Measurements from ENCODE around the gene OSBPL9.

- TF ChIP-seq EZH2 (IDR thresholded peaks at IDR 0.05; ENCODE audit: low read depth, unreplicated experiment) = no peak
- TF ChIP-seq, protein P1, sequence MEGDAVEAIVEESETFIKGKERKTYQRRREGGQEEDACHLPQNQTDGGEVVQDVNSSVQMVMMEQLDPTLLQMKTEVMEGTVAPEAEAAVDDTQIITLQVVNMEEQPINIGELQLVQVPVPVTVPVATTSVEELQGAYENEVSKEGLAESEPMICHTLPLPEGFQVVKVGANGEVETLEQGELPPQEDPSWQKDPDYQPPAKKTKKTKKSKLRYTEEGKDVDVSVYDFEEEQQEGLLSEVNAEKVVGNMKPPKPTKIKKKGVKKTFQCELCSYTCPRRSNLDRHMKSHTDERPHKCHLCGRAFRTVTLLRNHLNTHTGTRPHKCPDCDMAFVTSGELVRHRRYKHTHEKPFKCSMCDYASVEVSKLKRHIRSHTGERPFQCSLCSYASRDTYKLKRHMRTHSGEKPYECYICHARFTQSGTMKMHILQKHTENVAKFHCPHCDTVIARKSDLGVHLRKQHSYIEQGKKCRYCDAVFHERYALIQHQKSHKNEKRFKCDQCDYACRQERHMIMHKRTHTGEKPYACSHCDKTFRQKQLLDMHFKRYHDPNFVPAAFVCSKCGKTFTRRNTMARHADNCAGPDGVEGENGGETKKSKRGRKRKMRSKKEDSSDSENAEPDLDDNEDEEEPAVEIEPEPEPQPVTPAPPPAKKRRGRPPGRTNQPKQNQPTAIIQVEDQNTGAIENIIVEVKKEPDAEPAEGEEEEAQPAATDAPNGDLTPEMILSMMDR (conservative IDR thresholded peaks at IDR 0.05; ENCODE audit: low read depth in 2 of 2) = no peak
Observed at GRCh38 chr1:51605961-51606723, 10.8 kb upstream of the OSBPL9 start.
